HG02852 (cell line): ENCODE results near the gene ADAMTS2.

Experiments
- ATAC-seq: cut with Tn5 transposase; IDR thresholded peaks from one replicate; pipeline ENCODE4 v1.9.1; 2021; ENCODE audit warnings: mild to moderate bottlenecking, moderate library complexity; ENCODE audit not compliant: unreplicated experiment

ADAMTS2 gene

DNA sequence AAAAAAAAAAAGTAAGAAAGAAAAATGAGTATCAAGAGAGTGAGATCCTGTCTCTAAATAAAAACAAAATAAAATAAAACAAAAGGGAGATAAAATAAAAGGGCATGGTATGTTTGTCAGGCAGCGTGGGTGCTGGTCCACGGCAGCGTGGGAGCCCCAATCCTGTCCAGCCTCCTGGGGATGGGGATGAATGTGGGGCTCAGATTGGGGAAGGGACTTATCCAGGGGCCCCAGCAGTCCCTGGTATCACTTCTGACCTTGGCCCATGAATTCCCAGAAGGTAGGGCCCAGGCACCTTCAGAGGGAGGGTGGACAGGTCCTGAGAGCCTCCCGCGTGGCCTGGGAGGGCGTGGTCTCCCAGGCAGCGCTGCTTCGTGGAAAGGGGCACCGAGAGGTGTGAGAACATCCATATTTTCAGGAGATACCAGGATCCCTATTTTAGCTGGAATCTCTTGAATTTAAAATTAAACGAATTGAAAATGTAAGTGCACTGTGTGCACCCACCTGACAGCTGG is 213.9 kb downstream of the ADAMTS2 start:
- ATAC-seq, result no peak

DNA sequence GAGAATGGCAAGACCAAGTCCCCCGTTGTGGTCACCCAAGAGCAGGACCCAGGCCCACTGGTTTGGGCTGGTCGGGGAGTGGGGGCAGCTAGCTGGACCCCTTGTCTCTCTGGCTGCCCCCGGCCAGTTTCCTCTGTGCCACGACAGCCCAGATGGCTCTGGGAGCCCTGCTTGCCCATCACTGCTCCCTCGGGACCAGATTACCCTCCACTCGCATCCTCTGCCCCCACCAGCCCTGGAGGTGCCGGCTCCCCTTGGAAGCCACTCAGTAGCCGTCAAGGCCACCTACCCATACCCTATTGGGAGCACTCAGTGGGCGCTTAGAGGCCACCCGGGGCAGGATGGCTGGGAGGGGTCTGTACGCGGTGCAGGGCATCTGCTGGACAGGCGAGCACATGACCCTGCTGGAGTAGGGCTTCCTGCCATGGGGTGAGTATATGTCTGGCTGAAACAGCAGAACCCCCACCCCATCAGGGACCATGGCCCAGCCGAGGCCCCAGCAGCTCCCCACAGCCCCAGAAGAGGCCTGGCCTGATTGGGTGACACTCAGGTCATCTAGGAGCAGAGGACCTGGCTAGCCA is 215.1 kb downstream of the ADAMTS2 start:
- ATAC-seq, result no peak

DNA sequence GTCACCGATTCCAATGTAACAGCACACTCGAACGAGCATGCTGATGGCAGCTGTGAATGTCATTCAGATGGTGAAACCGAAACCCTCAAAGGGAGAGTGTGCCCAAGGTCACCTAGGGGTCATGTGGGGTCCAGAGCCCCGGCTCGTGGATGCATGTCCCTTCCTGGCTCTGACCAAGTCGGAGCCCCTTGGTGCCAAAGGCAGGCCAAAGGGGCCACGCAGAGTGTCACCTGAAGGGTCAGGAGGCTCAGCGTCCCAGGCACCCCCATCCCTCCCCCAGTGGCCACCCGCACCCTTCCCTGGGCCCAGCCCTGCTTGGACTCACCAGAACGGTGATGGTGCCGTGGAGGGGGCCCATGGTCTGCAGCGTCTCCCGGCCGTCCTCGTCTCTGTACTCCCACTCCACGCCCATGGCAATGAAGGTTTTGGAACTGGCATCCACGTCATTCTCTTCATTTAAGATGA is 215.6 kb downstream of the ADAMTS2 start:
- no peak for ATAC-seq

DNA sequence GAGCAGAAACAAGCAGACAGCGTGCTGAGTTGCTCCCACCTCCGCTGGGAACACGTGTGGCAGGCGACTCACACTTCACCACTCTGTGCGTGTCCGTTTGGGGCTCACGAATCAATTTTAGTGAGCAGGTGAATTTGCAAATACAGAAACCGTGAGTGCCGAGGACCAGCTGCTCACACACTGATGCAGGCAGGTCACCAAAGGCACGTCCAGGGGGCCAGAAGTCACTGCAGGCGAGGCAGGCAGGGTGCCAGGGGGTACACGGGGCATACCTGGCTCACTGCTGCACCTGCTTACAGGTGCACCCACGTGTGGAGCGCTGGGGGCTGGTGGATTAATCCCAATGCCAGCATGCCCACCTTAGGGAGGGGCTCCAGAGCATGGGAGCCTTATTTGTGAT is 216.3 kb downstream of the ADAMTS2 start:
- no peak for ATAC-seq

DNA sequence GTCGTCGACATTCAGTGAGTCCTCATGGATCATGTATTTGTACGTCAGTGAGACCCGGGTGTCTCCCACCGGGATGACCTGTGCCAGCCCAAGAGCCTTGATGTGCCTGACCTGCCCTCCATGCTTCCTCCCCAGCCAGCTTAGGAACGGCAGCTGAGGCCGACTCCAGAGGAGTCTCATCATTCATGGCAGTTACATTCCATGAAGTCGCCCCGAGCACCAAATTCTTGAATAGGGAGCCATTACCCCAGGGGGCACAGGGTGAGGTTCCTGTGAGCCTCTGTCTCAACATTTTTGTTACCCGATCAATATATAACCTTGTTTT is 217.3 kb downstream of the ADAMTS2 start:
- no peak for ATAC-seq

DNA sequence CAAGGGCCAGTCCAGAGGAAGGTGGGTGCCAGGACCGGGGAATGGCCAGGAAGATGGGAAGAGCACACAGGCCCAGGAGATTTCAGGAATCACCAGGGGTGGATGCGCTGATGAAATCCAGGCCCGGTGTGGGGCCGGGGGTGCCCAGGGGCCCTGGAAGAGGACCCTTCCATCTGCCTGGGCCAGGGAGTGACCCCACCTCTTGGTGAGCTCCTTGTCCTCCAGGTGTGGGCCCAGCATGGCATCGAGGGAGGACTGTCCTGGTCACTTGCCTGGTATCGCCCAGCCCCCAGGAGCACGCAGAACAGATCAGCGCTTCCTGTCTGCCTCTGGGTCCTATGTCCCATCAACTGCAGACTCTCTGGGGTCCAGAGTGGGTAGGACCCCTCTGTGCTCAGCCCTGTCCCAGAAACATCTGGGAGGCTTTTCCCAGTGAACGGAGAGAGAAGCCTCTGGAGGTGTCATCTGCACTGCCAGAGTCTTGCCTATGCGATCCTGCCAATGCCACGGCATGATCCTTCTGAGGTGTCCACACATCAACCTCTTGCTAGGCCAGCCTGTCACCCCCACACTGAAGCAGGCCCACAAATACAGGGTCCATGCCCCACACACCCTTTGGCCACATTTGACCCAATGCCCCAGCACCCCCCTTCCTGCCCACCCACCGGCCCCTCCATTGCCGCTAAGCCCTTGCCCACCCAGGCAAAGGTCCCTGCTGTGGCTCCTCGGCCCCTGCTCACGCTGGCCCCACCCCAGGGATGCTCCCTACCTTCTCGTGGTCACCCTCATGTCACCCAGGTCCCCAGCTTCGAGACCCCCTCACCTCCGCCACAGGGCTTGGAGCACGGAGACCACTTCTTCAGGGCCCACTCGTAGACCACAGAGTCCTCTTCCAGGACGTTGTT is 217.9 kb downstream of the ADAMTS2 start:
- ATAC-seq, result no peak

DNA sequence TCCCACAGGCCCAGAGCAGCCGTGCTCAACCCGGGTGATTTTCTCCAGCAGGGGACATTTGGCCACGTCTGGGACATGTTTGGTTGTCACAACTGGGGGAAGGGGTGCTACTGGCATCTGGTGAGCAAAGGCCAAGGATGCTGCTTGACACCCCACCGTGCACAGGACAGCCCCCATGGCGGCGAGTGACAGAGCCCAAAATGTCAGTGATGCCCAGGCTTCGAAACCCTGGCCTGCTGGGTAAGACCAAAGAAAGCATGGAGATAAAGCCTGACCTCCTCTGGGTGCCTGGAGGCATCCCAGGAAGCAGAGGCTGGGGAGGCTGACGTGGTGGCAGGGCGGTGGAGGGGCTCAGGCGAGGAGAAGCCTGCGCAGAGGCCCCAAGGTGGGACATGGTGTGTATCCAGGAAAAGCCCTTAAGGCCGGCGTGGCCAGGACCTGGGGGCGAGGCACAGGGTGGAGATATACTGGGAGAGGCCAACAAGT is 218.7 kb downstream of the ADAMTS2 start:
- ATAC-seq, result no peak

DNA sequence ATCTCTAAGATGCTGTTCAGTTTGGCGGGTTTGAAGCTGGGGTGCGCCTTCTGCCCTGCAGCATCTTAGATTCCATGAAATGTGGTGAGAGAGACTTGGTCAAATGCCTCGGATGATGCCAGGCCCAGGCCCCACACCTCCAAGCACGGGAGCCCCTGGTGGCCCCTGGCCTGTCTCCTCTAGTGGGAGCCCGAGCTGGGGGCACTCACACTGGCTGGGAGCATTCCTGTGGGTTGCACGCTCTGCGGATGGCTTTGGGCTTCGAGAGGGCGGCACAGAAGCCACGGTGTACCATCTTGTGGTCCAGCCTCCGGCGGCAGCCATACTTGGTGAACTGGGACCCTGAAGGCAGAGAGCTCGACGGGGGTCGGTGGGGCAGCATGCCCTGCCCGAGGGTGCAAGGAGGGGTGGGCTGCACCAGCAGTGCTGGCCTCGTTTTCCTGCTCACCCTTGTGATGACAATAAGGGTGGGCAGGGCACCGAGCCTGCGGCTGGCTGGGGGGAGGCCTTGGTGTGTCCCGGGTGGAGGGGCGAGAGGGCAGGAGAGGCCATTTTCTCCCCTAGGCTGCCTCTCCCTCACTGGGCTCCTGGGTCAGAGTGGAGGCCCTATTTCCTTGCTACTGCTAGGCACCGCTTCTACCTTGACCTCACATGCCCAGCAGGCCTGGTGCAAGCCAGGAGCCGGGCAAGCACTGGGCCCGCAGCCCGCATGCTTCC is 219.3 kb downstream of the ADAMTS2 start:
- ATAC-seq, result no peak

DNA sequence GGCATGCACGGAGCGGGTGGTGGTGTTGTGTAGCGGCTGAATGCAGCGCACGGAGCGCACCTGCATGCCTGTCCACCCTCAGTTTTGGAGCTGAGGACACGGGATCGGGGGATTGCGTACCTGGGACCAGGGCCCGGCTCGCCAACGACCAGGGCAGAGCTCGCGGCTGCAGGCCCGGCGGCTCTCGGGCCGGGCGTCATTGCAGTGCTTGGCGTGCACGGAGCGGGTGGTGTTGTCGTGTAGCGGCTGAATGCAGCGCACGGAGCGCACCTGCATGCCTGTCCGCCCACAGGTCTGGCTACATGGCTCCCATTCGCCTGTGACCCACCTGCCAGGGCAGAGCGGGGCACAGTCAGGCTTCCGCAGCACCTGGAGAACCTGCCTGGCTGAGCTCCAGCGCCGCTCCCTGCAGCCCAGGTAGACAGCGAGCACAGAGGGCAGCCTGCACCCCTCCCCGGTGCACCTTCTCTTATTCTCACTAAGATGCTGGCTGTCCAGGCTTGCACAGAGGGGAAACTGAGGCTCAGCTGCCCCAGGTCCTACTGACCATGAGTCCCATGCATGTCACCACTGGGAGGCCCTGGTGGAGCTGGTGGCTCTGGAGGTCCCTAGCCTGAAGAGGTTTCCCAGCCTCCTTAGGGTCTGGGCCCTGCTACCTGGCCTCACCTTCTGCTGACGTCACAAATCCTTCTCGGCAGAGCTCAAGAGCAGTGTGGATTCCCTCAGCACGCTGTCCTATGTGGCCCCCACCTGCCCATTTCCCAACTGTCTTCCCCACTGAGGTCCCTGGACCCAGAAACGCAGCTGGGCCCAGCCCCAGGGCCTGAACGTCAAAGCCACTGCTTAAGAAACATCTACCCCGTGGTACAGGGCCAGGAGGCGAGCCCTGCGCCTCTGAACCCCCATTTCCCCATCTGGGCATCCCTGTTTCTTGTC is 220.1 kb downstream of the ADAMTS2 start:
- no peak for ATAC-seq

DNA sequence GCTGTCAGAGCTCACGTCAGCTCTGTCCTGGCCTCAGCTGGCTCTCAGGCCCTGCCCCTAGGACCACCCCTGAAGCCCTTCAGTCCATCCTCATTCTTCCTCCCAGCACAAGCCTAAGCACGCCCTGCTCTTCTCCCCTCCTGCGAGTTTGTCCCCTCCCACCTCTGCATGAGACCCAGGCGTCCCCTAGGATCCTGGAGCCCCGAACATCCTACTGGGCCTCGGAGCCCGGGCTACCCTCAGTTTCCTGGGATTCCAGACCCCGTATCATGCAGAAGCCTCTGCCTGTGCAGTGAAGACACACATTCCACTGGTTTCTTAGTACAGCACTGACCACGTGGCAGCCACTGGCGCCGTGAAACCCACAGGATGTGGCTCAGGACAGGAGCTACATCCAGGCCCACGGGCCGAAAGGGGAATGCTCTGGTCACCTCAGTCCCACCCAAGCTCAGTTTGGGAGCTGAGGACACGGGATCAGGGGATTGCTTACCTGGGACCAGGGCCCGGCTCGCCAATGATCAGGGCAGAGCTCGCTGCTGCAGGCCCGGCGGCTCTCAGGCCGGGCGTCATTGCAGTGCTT is 220.9 kb downstream of the ADAMTS2 start:
- ATAC-seq, result no peak

DNA sequence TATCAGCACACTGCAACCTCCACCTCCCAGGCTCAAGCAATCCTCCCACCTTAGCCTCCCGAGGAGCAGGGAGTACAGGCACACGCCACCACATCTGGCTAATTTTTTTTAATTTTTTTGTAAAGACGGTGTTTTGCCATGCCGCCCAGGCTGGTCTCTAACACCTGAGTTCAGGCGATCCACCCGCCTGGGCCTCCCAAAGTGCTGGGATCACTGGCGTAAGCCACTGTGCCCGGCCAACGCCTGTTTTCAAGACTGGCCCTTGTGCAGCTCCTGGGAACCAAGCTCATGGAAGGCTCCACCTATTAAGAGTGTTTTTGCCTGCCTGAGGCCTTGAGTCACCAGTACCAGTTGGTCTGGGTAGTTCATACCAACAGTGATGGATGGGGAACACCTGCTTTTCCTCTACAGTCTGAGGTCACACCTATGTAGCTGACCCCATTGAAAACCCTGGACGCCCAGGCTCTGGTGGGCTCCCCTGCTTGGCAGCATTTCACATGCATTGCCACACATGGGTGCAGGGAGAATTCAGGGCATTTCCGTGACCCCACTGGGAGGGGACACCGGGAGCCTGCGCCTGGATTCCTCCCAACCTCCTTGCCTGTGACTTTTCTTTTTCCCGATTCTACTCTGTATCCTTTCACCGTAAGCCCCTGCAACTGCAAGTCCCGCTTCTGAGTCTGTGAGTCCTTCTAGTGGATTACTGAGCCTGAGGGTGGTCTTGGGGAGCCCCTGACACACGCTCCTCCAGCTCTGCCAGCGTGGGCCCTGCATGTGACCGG is 221.6 kb downstream of the ADAMTS2 start:
- no peak for ATAC-seq

DNA sequence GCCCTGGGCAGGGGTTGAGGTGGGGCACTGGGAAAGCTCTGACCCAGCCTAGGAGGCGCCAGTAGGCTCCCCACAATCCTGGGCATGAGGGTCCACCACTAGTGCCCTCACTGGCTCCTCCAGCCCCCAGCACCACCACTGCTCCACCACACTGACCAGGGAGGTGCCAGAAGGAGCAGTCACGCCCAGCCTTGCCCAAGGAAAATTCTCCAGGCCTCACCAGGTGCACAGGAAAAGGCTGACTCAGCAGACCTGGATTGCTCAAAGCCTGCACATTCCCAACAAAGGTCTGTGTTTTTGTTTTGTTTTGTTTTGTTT is 222.2 kb downstream of the ADAMTS2 start:
- no peak for ATAC-seq

DNA sequence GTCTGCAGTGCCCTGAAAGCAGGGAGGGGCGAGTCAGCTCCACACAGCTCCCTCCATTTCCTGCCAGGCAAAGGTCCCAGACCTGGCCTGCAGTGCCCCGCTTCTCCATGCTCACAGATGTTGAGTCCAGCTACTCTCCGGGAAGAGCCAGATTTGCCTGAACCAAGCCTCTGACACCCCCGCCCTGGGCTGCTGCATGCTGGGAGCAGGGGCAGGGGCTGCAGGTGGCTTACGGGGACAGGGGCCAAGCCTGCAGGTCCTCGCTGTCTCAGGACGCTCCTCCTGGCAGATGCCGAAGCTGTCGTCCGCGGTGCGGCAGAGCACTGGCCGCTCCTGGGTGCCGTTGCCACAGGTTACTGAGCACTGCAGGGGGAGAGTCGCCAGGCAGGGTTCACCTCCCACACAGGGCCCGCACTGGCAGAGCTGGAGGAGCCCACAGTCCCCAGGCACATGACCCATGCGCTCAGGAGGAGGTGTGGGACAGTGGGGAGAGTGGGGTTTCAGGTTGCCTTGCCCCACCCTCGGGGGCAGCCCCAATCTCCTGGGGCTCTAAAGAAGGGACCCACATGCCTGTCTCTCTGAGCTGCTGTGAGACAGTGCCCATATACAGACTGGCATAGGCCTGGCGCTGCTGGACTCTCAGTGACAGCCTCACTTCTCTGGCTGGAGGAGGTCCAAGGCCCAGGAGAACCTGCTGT is 222.7 kb downstream of the ADAMTS2 start:
- no peak for ATAC-seq

DNA sequence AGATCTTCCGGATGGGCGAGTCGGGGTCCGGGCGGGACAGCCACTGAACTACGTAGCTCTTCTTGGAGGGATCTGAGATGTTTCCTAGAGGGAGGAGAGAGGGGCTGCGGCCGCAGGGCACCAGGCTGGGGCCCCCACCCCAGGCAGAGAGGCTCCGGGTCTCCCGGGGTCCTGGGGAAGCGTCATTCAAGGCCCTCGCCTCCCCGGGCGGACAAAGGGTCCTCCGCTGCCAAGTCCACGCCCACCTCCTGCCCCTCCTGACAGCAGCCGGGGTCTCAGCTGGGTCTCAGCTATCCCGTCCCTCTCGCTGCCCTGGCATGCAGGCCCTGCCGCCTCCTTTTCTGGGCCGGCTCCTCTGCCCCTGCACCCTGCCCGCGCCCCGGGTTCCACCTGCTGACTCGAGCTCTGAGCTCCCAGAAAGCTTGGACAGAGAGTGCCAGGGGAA is 223.6 kb downstream of the ADAMTS2 start:
- ATAC-seq, result no peak

DNA sequence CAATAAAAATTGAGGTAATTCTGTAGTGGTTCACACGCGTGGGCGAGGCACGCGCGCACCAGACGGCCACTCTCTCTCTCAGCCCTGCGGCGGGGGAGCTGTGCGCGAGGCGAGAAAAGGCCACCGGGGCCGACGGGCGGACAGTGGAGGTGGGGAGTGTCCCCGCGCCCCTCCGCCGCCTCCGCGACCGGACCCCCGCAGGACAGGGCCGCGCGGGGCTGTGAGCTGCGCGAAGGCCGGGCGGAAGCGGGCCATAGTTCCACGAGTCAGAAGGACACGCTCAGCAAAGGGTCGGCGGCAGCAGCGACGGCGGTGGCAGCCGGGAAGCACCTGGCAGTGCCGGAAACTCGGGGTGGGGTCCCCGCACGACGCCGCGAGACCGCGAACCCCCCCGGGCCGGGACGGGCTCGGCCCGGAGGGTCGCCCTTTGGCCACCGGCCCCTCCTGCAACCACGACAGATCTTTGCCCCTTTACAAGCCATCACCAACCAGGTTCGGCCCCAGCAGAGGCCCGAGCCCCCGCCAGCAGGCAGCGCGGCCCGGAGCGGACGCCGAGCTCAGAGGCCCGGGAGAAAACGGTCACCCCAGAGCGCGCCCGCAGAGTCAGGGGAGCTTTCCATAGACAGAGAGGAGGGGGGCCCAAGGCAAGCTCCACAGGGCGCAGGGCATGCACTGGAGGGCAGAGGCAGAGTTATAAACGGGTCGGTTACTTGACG is 224.2 kb downstream of the ADAMTS2 start:
- no peak for ATAC-seq

DNA sequence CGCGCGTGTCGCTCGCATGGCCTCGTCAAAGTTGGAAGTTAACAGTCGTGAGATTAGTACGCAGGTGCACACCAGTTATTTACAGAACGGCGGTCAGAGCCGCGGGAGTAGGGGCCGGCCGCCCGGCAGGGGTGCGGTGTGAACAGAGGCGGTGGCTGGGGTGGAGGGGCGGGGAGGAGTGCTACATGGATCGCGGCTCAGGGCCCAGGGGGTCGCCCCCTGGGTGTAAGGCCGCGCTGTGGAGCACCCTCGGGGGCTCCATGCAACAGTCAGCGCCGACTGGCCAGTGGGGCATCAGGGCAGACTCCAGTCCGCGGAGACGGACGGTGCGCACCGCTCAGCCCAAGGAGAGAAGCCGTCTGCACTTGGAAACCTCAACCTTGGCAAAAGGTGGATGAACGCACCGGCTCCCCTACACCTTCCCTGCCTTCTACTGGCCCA is 224.8 kb downstream of the ADAMTS2 start:
- ATAC-seq, result no peak

DNA sequence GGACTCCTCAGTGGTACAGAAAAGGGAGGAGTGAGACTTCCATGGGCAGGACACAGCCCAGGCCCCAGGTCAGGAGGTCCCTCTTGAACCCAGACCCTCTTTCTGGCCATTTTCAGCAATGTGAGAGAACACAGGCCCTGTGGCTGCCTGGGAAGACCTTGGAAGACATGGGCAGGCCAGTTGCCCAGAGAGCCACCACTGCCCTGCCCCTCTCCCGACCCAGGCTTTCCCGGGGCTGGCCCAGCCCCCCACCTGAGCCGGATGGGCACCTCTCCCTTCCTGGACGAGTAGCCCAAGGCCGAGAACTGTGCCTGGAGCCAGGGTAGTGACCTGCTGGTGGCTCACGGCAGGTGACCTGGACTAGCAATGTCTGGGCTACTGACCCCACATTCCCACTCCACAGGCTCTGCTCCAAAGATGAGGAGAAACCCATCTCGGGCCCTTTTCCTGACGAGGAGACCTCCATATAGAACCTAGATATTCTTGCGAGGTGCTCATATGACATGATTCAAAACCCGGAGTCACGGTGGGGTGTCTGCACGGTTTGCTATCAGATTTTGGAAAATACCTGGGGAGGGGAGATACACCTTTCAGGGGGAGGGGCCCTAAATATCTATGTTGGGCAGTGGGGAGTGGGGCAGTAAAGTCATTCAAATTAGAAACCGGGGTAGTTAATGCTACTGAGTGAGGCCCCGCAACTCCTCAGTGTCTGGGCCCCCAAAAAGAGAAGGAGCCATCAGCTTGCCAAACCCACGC is 225.7 kb downstream of the ADAMTS2 start:
- no peak for ATAC-seq
